ENCODE measurements around the gene DYSF.

The DYSF gene

DNA sequence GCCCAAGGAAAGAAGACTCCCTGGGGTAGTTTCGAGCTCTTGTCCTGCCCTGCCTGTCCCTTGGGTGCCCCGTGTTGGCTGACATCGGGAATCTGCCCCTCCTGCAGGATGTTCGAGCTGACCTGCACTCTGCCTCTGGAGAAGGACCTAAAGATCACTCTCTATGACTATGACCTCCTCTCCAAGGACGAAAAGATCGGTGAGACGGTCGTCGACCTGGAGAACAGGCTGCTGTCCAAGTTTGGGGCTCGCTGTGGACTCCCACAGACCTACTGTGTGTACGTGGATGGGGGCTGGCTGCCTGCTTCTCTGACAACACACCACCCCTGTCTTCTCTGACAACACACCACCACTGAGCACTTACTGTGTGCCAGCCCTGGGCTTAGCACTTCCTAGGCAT is 210.8 kb downstream of the DYSF start:
- DNase-seq: no peak

DNA sequence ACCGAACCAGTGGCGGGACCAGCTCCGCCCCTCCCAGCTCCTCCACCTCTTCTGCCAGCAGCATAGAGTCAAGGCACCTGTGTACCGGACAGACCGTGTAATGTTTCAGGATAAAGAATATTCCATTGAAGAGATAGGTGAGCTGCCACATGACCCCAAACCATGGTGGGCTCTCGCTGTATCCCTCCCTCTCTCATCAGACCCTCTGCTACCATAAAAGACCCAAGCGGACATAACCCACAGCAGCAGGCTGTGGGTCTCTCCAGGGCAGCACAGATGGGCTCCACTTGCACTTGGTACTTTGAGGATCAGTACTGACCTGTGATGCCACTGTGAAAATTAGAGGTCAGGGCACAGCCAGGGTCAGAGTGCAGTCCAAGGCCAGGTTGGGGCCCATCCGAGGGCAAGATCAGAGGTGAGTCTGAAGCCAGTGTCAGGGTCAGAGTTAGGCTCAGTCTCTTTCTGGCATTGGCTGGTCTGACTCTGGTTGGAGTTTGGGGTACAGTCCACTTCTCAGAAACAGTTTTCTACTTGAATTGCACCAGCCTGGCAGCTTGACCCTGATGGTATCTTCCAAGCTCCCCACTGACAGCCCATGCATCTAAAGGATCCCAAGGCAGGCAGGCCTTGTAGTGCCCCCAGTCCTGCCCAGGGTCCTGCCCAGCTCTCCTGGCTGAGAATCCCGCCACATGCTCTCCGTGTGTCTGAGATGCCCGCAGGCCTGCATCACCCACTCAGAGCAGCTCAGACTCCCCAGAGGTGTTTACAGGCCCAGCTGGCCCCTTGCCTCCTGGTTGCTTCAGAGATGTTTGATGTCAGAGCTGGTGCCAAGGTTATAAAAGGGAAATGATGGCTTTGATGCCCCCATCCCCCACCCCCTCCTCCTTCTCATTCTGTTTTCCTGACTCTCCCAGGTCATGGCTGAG is 212.1 kb downstream of the DYSF start:
- DNase-seq: no peak

DNA sequence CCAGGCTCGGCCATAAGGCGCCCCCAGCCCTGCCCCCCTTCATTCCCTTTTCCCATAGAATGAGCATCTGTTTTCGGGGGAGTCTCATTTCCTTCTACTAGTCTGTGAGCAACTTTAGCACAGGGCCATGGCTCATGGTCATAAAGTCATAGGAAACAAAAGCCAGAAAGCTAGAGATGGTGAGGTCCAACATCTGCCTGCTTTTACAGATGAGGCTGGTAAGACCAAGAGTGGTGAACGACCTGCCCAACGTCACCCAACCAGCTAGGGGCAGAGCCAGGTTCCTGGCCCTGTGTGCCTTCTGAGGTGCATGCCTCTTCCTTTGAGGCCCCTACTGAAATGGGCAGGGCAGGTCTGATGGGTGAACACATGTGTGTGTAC is 212.7 kb downstream of the DYSF start:
- DNase-seq: no peak

DNA sequence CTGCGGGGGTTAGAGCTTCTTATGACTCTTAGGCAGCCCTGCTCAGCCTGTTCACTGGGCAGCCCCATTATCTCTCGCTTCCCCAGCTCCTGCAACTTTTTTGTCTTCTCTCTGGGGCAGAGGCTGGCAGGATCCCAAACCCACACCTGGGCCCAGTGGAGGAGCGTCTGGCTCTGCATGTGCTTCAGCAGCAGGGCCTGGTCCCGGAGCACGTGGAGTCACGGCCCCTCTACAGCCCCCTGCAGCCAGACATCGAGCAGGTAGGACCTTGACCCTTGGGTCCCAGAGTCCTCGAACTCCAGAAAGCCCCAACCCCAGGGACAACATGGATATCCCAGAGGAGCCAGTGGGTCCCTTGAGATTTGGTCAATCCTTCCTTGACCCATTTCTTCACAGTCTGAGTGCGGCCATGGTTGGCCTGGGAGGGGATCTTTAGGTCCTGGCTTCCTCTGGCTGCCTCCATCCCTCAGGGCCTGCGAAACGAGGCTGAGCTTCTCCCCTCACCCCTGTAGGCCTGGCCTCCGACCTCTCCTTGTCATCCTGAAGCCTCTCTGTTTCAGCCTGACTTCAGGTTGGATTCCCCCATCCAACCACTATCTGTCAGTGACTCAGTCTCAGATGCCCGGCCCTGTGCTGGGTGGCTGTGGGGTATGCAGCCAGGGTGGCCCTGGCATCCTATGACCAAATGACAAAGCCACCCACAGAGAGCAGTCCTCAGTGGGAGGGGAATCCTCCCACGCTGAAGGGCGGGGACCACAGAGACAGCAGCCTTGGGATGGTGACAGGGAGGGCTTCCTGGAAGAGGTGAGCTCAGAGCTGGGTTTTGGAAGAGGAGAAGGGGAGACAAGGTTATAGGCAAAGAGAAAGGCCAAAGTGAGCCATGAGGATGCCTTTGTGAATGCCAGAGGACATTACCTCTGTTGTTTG is 214.2 kb downstream of the DYSF start:
- no peak for DNase-seq

DNA sequence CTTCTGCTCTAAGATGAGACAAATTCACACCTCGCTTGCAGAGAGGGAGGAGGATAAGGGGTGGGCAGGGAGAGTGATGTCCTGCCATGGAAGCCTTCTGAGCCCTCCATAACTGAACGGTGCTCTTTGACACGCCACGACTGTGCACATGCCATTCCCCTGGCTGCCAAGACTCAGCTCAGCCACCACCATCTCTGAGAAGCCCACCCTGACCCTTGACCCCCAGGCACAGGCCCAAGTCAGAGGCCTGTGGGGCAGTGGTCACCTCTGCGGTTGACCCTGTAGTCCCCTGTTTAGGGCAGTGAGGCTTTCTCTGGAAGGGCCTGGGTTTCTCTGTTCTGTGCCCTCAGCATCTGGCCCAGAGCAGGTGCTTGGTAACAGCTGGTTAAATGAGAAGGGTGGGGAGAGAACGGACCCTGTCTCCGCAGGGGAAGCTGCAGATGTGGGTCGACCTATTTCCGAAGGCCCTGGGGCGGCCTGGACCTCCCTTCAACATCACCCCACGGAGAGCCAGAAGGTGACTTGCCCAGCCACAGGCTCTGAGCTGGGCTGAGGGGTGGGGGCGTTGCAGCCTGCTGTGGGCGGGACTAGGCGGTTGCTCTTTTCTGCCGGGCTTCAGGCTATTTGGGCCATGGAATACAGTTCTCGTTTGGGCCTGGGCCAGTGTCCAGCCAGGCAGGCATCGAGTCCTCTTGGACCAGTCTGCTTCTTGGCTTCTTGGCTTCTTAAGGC is 215.1 kb downstream of the DYSF start:
- no peak for DNase-seq

DNA sequence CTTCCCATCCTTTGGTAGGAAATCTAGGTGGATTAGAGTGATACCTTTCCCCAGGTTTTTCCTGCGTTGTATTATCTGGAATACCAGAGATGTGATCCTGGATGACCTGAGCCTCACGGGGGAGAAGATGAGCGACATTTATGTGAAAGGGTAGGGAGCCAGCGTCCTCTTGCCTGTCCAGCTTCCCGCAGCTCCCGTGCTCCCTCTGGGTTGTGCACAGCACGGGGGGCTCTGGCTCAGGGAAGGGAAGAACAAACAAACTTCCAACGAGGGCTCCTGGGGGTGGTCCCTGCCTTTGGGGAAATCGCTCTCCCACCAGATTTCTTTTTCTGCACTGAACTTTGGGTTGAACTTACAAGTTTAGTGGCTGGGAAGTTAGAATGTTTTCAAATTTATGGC is 215.7 kb downstream of the DYSF start:
- no peak for DNase-seq

DNA sequence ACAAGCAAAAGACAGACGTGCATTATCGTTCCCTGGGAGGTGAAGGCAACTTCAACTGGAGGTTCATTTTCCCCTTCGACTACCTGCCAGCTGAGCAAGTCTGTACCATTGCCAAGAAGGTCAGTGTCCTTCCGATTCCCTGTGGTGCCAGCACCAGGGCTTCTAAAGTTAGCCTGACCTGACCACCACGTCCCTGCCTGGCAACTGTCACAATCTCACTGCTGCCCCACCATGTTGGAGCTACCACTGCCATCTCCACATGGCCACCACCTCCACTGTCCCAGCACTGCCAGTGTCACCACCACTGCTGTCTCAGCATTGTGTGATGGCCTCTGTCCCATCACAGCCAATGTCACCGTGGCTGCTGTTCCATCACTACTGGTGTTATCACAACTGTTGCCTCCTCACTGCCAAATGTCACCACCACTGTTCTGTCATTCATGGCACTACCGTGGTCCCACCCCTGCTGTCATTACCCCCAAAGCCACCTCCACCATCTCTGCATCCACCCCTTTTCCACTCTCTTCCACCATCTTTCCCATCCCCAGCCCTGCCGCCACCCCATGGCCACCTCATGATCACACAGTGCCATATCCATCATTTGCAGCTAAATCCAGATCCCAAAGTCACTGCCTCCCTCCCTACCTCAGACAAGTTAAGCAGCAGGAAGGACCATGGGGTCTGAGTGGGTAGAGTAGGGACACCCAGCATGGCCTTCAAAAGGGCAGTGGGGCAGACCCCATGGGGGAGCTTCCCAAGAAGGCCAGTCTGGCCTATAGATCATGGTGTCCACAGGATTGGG is 216.5 kb downstream of the DYSF start:
- no peak for DNase-seq

DNA sequence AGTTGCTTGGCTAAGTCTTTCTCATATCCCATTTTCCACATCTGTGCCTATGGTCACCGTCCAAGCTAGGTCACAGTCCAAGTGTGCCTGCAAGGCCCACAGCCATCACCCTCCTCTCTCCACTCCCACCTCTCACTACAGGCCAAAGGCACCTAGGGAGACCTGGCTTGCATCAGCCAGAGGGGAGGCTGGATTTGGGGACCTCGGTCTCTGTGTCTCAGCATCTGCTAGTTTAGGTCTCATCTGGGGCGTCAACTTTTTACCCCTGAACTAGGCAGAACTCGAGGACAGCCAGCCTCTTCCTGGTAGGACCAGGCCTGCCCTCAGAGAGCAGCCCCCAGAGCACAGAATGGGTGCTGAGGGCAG is 217.1 kb downstream of the DYSF start:
- DNase-seq: no peak

DNA sequence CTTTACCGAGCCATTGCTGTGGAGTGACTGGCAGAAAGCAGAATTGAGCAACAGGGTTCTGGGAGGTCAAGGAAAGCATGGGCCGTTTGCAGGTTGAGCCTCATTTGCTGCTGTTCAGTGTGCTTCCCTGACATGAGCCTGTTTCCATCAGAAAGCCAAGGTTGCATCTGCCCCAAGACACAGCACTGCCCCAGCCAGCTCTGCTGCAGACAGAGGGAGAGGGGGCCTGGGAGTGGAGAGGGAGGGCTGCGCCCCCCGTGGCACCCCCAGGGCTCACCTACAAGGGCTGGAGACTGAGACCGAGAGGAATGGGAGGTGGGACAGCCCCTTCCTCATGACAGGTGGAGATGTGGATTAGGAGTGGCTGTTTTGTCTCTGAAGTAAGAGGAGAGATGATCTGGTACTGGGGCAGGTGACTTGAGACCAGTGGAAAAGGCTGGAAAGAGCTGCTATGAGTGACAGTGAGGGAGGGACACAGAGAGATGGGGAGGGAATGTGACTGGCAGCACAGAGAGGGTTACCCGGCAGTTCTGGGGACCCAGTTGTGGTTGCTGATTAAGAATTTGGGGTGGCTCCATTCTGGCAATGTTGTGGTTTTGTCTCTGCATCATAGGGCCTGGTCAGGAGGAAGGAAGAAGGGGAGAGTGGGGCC is 218.0 kb downstream of the DYSF start:
- DNase-seq: no peak

DNA sequence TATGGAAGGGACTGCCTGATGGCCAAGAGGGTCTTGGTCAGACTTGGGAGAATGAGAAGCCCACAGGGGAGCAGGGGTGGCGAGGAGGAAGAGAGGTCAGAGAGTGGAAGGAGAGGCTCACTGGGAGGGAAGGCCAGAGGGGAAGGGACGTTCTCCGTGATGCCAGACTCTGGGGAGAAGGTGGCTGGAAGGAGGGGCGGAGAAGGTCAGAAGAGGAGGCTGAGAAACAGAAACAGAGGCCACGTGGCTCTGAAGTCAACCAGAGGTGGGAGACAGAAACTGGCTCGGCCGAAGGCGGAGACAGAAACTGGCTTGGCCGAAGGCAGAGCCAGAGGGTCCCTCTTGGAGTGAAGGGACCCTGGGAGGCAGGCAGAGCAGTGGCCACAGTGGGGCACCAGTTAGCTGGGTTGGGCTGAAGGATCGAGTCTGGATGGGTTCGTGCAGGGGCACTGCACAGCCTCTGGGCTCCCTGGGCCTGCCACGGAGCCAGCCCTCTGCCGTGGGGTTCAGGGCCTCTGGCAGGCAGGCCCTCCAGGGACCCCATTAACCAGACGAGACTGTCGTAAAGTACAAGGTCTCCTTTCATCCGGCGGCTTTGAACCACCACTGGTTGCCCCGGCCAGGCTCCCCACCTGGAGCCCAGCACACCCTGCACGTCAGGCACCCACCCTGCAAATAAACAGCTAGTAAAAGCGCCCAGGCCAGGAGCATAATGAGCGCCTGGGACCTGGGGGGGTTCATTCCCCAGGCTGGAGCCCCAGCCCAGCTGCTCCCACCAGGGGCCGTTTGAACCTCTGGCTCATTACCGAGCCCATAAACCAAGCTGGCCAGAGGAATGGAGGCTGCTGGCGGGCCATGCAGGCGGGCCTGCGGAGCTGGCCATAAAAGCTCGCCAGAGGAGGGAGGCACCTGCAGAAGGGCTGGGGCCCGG is 218.8 kb downstream of the DYSF start:
- no peak for DNase-seq

DNA sequence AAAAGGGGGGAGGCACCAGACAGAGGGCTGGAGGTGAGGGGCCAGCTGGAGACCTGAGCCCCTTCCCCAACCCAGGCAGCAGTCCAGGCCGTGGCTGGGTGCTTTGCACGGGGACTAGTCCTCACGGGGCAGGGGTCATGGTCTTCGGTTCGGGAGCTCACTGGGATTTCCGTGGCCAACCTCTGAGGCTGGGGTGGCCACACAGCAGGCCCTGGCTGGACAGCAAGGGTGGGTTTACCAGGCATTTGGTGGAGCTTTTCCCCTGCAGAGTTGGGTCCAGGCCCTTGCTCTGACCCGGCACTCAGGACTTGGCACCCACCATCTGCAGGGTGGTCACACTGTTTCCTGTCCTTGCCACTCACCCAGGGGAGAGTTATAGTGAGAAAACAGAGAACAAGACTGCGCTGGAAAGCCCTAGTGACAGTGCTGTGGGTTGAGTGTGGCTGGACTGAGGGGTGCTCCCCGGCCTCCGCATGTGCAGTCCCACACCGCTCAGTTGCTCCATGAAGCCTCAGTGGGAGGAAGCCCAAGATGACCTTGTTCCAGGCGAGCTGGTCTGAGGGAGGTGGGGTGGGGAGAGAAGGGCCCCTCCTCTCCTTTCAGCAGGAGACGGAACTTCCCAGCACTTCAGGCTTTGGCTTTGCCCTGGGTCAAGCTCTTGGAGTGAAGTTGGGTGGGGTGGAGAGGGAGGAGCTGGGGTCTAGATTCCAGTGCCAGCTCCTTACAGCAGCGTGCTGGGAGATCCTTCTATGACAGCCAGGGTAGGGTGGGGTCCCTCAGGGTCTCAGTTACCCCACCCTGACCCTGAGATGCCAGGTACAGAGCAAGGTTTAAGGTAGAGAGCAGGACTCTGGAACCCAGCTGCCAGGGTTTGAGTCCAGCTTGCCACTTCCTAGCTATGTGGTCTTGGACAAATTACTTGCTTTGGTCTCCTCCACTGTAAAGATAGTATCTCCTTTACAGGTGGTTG is 219.8 kb downstream of the DYSF start:
- DNase-seq: no peak

DNA sequence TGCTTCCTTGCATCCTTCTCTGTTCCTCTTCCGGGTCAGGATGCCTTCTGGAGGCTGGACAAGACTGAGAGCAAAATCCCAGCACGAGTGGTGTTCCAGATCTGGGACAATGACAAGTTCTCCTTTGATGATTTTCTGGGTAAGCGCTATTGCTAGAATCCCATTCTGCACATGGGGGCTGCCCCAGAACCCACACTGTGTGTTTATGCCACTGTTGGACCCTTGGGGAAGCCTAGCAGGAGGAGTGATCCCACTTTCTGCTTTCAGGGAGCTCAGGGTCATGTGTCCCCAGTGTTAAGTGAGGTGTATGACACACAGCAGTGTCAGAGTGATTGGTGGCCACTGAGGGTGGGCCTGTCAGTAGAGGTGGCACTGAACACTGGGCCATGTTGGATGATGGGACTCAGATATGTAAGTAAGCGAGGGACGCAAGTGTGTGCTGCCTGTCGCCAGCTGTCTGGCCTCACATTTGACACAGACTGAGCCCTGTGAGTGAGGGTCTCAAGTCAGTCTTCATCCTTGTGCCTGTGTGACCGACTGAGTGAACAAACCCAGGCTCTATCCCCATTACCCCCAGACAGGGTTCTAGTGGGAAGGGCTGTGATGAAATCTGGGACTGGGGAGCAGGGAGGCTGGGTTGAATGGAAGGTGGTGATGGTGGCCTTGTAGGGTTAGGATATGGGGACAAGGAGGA is 220.9 kb downstream of the DYSF start:
- no peak for DNase-seq

DNA sequence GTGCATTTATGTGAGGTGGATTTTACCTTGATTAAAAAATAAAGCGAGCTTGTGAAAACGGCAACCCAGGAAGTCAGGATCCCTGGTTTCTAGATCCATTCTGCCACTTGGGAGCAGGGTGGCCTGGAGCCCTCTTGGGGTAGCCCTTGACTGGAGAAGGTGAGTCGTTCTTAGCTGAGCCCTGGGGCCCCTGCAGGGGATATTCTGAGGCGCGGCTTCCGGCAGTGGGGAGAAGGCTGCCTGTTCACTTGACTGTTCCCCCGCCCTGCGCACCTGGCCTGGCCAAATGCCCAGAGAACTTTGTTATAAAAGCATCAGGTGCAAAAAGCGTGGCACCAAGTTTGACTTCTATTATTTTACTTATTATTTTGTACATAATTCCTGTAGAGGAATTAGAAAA is 221.9 kb downstream of the DYSF start:
- no peak for DNase-seq

DNA sequence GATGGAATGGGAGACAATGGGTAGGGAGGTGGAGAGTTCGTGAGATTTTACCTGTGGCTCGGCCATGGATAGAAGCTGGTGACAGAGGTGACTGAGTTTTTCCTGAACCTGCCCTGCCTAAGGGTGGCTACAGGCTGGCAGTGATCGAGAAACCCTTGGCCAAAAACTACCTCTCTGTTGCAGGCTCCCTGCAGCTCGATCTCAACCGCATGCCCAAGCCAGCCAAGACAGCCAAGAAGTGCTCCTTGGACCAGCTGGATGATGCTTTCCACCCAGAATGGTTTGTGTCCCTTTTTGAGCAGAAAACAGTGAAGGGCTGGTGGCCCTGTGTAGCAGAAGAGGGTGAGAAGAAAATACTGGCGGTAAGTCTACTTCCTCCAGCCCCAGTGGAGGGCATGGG is 225.5 kb downstream of the DYSF start:
- no peak for DNase-seq

DNA sequence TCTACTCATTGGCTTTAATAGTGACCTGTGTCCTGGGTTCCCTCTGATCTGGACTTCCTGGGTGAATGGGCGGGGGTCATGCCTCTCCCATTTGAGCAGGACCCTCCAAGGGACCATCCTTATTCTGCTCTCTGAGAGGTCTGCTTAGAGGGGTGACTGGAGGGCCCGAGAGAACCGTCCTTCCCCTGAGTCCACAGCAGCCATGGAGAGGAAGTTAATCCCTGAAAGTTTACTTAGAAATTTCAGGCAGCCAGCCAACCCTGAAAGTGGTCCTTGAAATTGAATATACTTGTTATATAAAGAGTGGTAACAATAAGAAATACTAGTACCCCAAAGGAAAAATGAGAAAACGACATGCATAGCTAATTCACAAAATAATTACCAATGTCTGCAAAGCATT is 226.1 kb downstream of the DYSF start:
- no peak for DNase-seq

DNA sequence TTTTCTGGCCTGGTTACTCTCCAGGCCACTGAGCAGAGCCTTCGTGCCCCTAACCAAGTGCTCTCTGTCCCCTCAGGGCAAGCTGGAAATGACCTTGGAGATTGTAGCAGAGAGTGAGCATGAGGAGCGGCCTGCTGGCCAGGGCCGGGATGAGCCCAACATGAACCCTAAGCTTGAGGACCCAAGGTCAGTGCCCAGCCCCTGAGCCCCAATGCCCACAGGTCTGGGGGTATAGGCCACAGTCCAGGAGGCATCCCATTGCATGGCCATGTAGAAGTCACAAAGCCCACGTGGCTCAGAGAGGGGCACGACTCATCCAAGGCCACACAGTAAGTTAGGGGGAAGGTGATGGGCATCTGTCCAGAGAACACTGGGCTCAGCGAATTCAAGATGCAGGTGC is 227.6 kb downstream of the DYSF start:
- DNase-seq: no peak

DNA sequence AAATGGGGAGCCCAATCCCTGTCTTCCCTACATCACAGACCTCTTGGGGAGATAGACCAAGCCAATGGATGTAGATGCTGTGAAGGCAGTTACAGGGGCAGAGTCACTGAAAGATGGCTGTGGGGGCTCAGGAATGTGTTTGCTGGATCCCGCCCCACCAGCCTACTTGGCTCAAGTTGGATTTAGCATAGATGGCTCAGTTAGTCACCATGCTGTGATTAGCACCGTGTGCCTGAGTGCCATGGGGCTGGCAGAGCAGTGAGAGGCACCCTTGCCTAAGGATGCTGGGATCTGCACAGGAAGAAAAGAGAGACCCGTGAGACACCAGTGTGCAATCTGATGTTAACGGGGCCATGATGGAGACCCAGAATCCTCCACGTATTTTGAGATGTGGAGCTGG is 228.3 kb downstream of the DYSF start:
- DNase-seq: no peak

DNA sequence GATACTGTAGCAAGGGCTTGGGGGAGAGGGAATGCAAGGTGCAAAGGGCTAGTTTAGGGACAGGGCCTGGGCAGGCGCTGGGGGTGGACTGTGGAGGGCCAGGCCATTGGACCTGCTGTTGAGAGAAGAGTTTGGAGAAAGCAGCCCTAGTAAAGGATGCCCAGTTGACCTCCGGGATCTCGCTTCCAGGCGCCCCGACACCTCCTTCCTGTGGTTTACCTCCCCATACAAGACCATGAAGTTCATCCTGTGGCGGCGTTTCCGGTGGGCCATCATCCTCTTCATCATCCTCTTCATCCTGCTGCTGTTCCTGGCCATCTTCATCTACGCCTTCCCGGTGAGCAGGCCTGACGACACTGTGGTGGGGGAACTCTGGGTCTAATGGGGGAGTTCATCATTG is 229.0 kb downstream of the DYSF start:
- DNase-seq: no peak

DNA sequence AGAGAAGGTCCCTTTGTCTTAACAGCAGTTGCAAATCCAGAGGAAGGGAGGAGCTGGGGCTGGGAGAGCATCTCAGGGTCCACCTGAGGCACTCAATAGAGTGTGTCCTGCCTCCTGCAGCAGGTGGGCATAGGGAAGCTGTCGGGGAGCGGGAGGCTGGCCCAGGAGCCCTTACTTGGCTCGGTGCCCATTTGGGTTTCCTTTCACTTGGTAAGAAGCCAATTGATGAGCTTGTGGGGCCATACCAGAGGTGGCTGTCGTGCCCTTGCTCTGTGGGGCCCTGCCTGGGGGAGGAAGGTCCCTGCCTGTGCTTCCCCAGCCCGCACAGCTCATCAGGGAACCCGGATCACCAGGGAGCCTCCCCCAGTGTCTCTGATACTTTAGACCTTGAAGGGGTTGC is 229.7 kb downstream of the DYSF start:
- no peak for DNase-seq
